ENCODE data around the gene BORCS5.

The BORCS5 gene

GRCh38 chr12:12441429-12441807 is 84.5 kb downstream of the BORCS5 start:
- H3K4me3 ChIP-seq (ENCODE audit: low read depth, low read length) = no peak overlapping the region
- in situ Hi-C loops (cut with HindIII; ENCODE audit: low sequenced_read_pairs) = no loop called here
- DNase-seq (ENCODE audit: low read depth, low spot score) = no peak
- TF ChIP-seq, protein P1, sequence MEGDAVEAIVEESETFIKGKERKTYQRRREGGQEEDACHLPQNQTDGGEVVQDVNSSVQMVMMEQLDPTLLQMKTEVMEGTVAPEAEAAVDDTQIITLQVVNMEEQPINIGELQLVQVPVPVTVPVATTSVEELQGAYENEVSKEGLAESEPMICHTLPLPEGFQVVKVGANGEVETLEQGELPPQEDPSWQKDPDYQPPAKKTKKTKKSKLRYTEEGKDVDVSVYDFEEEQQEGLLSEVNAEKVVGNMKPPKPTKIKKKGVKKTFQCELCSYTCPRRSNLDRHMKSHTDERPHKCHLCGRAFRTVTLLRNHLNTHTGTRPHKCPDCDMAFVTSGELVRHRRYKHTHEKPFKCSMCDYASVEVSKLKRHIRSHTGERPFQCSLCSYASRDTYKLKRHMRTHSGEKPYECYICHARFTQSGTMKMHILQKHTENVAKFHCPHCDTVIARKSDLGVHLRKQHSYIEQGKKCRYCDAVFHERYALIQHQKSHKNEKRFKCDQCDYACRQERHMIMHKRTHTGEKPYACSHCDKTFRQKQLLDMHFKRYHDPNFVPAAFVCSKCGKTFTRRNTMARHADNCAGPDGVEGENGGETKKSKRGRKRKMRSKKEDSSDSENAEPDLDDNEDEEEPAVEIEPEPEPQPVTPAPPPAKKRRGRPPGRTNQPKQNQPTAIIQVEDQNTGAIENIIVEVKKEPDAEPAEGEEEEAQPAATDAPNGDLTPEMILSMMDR (IDR thresholded peaks at IDR 0.05; ENCODE audit: low read depth, low read length) = no peak

DNA sequence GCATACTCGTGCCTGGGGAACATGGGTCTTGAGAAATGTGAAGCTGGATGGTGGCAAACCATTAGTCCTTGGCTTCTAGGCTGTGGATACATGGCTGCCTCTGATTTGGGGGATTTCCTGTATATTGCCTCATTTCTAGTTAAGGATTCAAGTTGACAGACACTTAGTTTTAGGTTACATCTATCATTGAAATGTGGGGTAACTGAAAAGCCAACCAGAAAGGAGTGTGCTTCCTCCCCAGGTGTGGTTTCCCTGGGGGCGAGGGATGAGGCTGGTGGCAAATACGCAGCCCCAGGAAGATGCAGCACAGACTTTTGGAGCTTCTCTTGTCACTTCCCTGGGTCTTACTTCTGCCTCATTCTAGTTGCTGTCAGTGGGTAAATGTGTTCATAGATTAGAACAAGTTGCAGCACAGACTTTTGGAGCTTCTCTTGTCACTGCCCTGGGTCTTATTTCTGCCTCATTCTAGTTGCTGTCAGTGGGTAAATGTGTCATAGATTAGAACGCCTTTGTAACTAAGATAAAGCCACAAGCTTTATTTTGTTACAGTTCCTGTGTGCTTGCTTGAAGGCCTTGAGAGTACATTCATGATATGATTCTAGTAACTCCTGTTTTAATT is 85.1 kb downstream of the BORCS5 start:
- peak; percentile 5 for DNase-seq (ENCODE audit: low read depth, low spot score)
- in situ Hi-C loops (cut with HindIII; ENCODE audit: low sequenced_read_pairs) = no loop called here
- H3K4me3 ChIP-seq (ENCODE audit: low read depth, low read length) = no peak overlapping the region
- TF ChIP-seq, protein P1 (IDR thresholded peaks at IDR 0.05; ENCODE audit: low read depth, low read length) = no peak

GRCh38 chr12:12442548-12443071 is 85.7 kb downstream of the BORCS5 start:
- TF ChIP-seq, protein P1 (IDR thresholded peaks at IDR 0.05; ENCODE audit: low read depth, low read length) = no peak
- DNase-seq (ENCODE audit: low read depth, low spot score) = peak; percentile 77
- in situ Hi-C loops (cut with HindIII; ENCODE audit: low sequenced_read_pairs) = no loop called here
- H3K4me3 ChIP-seq (ENCODE audit: low read depth, low read length) = no peak overlapping the region

DNA sequence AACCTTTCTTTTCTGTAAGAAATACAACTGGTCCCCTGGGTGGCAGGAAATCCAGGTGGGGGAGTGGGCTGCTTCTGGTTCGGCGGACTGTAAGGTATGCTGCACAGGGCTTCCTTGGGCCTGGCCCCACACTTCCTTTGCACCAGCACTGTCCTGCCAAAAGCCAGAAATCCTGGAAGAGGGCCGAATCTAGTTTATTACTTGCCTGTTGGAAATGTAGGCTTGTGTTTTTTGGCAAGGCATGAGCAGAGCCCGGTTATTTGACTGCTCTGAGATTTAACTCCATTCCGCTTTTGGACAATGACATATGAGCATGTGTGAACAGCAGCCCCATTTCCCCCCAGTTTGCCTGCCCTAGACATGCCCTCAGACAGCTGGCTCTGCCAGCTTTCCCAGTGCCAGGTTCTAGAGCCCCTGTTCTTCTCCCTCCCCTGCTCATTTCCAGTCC is 86.6 kb downstream of the BORCS5 start:
- DNase-seq (ENCODE audit: low read depth, low spot score) = peak; percentile 36
- in situ Hi-C loops (cut with HindIII; ENCODE audit: low sequenced_read_pairs) = no loop called here
- TF ChIP-seq, protein P1 (IDR thresholded peaks at IDR 0.05; ENCODE audit: low read depth, low read length) = no peak
- no peak overlapping the region for H3K4me3 ChIP-seq (ENCODE audit: low read depth, low read length)

DNA sequence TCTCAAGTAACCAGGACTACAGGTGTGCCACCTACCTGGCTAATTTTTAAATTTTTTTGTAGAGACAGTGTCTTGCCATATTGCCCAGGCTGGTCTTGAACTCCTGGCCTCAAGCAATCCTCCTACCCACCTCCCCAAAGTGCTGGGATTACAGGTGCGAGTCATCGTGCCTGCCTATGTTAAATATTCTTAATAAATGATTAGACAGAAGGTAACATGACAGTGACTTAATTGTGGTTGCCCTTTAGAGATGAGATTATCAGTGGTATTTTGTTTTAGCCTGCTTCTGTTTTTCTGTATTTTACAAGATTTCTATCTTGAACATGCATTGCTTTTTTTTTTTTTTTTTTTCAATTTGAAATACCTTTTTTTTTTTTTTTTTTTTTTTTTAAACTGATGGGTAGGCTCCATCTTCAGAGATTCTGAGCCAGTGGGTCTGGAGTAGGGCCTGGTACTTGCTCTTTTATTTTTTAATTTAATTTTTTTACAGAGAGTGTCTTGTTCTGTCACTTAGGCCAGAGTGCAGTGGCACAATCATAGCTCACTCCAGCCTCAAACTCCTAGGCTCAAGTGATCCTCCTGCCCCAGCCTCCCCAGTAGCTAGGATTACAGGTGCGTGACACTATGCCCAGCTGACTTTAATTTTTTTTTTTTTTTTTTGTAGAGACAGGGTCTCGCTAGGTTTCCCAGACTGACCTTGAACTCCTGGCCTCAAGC is 88.4 kb downstream of the BORCS5 start:
- DNase-seq (ENCODE audit: low read depth, low spot score) = no peak
- no peak overlapping the region for H3K4me3 ChIP-seq (ENCODE audit: low read depth, low read length)
- TF ChIP-seq, protein P1 (IDR thresholded peaks at IDR 0.05; ENCODE audit: low read depth, low read length) = no peak
- in situ Hi-C loops (cut with HindIII; ENCODE audit: low sequenced_read_pairs) = no loop called here

GRCh38 chr12:12445882-12446181 is 89.0 kb downstream of the BORCS5 start:
- TF ChIP-seq, protein P1 (IDR thresholded peaks at IDR 0.05; ENCODE audit: low read depth, low read length) = no peak
- no peak for DNase-seq (ENCODE audit: low read depth, low spot score)
- in situ Hi-C loops (cut with HindIII; ENCODE audit: low sequenced_read_pairs) = no loop called here
- H3K4me3 ChIP-seq (ENCODE audit: low read depth, low read length) = no peak overlapping the region
